GM12891 (cell line): ENCODE results near the gene NYAP2.

Source experiments
- DNase-seq: peaks from one replicate; pipeline ENCODE4 v3.0.0; 2011; ENCODE audit warnings: low spot score; ENCODE audit not compliant: insufficient read length
- FAIRE-seq: peaks from 2 replicates; lab custom pipeline; 2011; peaks lifted over from hg19 to GRCh38; lab: Jason Lieb, UNC
- PAX5 ChIP-seq: IDR thresholded peaks from 2 replicates; pipeline ENCODE4 v1.6.1; 2011; ENCODE audit warnings: low read length, moderate library complexity, mild to moderate bottlenecking; ENCODE audit not compliant: insufficient read depth, severe bottlenecking
- POLR2A ChIP-seq: IDR thresholded peaks from 2 replicates; pipeline ENCODE4 v1.6.1; 2011; ENCODE audit warnings: low read depth, low read length, control low read depth
- POLR2AphosphoS5 ChIP-seq: IDR thresholded peaks from 2 replicates; pipeline ENCODE4 v1.6.1; 2011; ENCODE audit warnings: low read depth, low read length, control low read depth
- POU2F2 ChIP-seq: IDR thresholded peaks from 2 replicates; pipeline ENCODE4 v1.6.1; 2011; ENCODE audit warnings: low read depth, mild to moderate bottlenecking, control low read depth, low read length, moderate library complexity
- SPI1 ChIP-seq: IDR thresholded peaks from 2 replicates; pipeline ENCODE4 v1.6.1; 2011; ENCODE audit warnings: low read depth, low read length, control low read depth
- TAF1 ChIP-seq: IDR thresholded peaks from 2 replicates; pipeline ENCODE4 v1.6.1; 2011; ENCODE audit warnings: low read depth, low read length, control low read depth

The NYAP2 gene

GRCh38 chr2:225584796-225585195 lies 185.3 kb downstream of the NYAP2 start:
- no peak for DNase-seq

GRCh38 chr2:225590932-225591331 lies 191.4 kb downstream of the NYAP2 start:
- DNase-seq (no peak), FAIRE-seq (no peak)
- TF ChIP-seq TAF1 (no peak), POU2F2 (no peak), POLR2AphosphoS5 (no peak), POLR2A (no peak)

More at GRCh38 chr2:225584796-225585195, 185.3 kb downstream of the NYAP2 start:
- FAIRE-seq = no peak
- TF ChIP-seq POLR2AphosphoS5 (no peak), SPI1 (no peak), POU2F2 (no peak), POLR2A (no peak), TAF1 (no peak), PAX5 (no peak)

- TF ChIP-seq SPI1 (no peak), POU2F2 (no peak), POLR2A (no peak), POLR2AphosphoS5 (no peak), PAX5 (no peak), TAF1 (no peak)
- FAIRE-seq (no peak), DNase-seq (no peak)
These were observed 198.4 kb downstream of the NYAP2 start for GRCh38 chr2:225597911-225598310.

GRCh38 chr2:225598426-225598825 lies 198.9 kb downstream of the NYAP2 start:
- DNase-seq (no peak), FAIRE-seq (no peak)
- TF ChIP-seq POLR2AphosphoS5 (no peak), PAX5 (no peak), TAF1 (no peak), POLR2A (no peak), POU2F2 (no peak), SPI1 (no peak)

GRCh38 chr2:225598897-225599296 lies 199.4 kb downstream of the NYAP2 start:
- no peak for DNase-seq
- FAIRE-seq = no peak
- TF ChIP-seq POU2F2 (no peak), PAX5 (no peak), SPI1 (no peak), POLR2AphosphoS5 (no peak), TAF1 (no peak), POLR2A (no peak)

- FAIRE-seq = no peak
- no peak for DNase-seq
- no peak for TF ChIP-seq PAX5
- no peak for TF ChIP-seq POLR2A
- TF ChIP-seq SPI1 = no peak
- TF ChIP-seq POU2F2 = no peak
- no peak for TF ChIP-seq TAF1
- no peak for TF ChIP-seq POLR2AphosphoS5
These were observed 200.3 kb downstream of the NYAP2 start for GRCh38 chr2:225599856-225600255.

GRCh38 chr2:225600444-225600843 lies 200.9 kb downstream of the NYAP2 start:
- TF ChIP-seq POU2F2 (no peak), POLR2AphosphoS5 (no peak), POLR2A (no peak)
- DNase-seq = no peak
- no peak for FAIRE-seq

- DNase-seq (no peak), FAIRE-seq (no peak)
- no peak for TF ChIP-seq PAX5
- TF ChIP-seq SPI1 = no peak
- no peak for TF ChIP-seq POLR2AphosphoS5
- no peak for TF ChIP-seq POLR2A
- TF ChIP-seq TAF1 = no peak
- TF ChIP-seq POU2F2 = no peak
These were observed 201.4 kb downstream of the NYAP2 start for GRCh38 chr2:225600865-225601264.

- FAIRE-seq (no peak), DNase-seq (no peak)
- TF ChIP-seq POLR2AphosphoS5 (no peak), POLR2A (no peak), TAF1 (no peak), POU2F2 (no peak), SPI1 (no peak), PAX5 (no peak)
These were observed 202.7 kb downstream of the NYAP2 start for GRCh38 chr2:225602205-225602604.

- no peak for TF ChIP-seq POLR2A
- no peak for TF ChIP-seq SPI1
- no peak for TF ChIP-seq POLR2AphosphoS5
- no peak for TF ChIP-seq PAX5
- TF ChIP-seq POU2F2 = no peak
- TF ChIP-seq TAF1 = no peak
- FAIRE-seq (no peak), DNase-seq (no peak)
These were observed 208.6 kb downstream of the NYAP2 start for GRCh38 chr2:225608136-225608535.

GRCh38 chr2:225612636-225613035 lies 213.1 kb downstream of the NYAP2 start:
- no peak for DNase-seq
- no peak for TF ChIP-seq POU2F2
- TF ChIP-seq TAF1 = no peak
- TF ChIP-seq SPI1 = no peak
- TF ChIP-seq POLR2AphosphoS5 = no peak
- no peak for TF ChIP-seq PAX5
- FAIRE-seq = no peak
